Measurements from ENCODE around the gene SRRM3.

GRCh38 chr7:76333511-76334101 lies 131.9 kb downstream of the SRRM3 start:
- TF ChIP-seq, protein P1, sequence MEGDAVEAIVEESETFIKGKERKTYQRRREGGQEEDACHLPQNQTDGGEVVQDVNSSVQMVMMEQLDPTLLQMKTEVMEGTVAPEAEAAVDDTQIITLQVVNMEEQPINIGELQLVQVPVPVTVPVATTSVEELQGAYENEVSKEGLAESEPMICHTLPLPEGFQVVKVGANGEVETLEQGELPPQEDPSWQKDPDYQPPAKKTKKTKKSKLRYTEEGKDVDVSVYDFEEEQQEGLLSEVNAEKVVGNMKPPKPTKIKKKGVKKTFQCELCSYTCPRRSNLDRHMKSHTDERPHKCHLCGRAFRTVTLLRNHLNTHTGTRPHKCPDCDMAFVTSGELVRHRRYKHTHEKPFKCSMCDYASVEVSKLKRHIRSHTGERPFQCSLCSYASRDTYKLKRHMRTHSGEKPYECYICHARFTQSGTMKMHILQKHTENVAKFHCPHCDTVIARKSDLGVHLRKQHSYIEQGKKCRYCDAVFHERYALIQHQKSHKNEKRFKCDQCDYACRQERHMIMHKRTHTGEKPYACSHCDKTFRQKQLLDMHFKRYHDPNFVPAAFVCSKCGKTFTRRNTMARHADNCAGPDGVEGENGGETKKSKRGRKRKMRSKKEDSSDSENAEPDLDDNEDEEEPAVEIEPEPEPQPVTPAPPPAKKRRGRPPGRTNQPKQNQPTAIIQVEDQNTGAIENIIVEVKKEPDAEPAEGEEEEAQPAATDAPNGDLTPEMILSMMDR (IDR thresholded peaks at IDR 0.05; ENCODE audit: insufficient read depth, low read depth, low read length): no peak
- TF ChIP-seq EZH2 (IDR thresholded peaks at IDR 0.05; ENCODE audit: insufficient read depth, low read length): no peak
